NCI-H128 (cell line): ENCODE measurements around the gene CGREF1.

Experiments used
- DNase-seq: peaks from one replicate; lab custom pipeline; 2025; ENCODE audit not compliant: unreplicated experiment; lab: John Stamatoyannopoulos, UW

The CGREF1 gene

GRCh38 chr2:27074738-27075565 is 44.0 kb downstream of the CGREF1 start:
- DNase-seq: no peak

DNA sequence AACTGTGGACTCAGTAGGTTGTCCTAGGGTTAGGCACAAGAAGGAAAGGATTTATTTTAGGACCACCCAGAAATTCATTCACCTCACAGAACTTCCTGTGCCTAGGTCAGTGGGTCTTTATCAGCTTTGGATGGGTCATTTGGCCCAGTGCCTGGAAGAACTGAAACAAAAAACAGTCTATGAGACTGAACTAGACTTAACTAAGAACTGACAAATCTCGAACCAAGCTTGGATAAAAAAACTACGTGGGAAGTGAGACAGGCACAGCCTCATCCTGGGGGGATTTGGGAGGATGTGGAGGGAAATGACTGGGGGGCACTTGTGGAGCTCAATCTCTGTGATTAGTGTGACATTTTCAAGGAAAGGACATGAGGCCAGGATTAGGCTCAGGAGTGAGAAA is 45.1 kb downstream of the CGREF1 start:
- DNase-seq: no peak

DNA sequence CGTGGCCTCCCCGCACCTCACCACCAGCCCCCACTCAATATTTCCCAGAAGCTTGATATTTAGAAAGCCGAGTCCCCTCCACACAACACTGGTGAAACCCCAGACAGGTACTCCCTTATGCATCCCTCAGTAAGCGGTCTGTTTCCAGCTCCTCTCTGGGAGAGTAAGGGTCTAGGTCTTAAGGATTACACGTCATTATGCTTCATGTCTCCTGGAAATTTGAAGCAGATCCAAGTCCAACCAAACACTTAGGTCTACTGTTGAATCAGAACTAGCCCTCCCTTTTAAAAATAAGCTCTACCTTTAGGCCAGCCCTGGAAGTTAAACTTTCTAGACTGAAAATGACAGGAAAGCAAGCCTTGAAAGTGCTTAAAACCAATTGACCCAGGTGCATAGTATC is 46.0 kb downstream of the CGREF1 start:
- DNase-seq: no peak

DNA sequence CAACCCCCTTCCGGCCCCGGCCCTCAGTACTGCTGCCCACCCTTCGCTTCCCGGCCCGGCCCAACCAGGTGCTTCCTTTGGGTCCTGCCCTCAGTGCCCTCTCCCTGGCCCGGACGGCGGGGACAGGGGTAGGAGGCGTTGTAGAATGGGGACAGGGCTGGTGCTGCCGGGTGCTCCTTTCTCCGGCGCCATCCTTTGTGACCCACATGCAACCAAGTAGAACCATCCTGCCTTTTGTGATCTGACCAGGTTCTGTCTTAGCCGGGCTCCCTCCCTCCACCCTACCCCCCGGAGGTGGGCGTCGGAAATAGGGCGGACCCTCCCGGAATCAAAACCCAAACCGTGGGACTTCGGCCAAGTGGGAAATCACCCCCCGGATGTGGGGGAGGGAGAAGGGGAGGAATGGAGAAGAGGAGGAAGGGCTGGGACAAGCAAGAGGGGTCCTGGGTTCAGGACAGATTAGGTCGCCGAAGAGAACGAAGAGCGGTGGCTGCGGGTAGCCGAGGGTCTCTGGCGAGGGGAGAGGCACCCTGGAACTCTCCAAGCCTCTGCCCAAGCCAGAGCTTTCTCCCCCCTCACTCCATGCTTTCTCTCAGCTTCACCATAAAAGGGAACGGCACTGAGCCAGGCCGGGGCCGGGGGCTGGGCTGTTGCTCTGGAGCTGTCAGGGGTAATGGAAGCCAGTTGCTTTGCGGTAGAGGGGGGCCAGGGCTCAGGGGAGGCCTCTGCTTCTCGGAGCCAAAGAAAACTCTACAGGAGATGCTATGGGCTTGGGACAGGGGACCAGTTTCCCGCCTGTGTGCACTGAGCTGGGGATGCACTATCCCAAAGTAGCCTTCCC is 46.7 kb downstream of the CGREF1 start:
- no peak for DNase-seq

GRCh38 chr2:27071277-27071989 is 47.5 kb downstream of the CGREF1 start, which contains the start of gene OST4:
Gene OST4 (minus strand): TSS chr2:27071654.
- peak; percentile 56 for DNase-seq

- DNase-seq: no peak
These were observed 48.2 kb downstream of the CGREF1 start for GRCh38 chr2:27070653-27071276.

DNA sequence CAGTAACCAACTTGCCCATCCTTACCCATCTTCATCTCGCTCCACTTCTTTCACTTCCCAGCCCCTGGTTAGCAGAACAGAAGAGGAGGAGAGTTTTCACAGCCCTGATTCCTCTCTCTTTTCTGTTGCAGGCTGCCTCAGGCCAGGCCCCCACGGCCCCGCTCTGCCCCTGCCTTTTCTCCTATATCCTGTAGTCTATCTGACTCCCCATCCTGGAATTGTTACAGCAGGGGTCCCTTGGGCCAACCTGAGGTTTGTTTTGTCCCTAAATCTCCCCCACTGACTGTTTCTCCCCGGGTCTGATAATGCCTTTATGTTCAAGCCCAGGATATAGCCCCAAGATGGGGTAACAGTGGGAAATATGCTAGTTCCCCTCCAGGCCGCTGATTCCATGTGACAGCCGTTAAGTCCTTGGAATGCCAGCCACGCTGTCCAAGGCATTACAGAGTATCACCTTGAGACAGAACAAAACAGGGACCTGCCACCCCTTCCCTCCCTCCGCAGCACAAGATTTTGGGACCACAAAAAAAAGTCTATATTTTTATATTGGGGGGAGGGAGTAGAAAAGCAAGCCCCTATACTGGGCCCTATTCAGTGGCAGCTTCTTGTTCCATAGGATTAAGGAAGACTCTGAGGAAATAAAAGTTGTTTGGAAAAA is 48.8 kb downstream of the CGREF1 start:
- DNase-seq: no peak

DNA sequence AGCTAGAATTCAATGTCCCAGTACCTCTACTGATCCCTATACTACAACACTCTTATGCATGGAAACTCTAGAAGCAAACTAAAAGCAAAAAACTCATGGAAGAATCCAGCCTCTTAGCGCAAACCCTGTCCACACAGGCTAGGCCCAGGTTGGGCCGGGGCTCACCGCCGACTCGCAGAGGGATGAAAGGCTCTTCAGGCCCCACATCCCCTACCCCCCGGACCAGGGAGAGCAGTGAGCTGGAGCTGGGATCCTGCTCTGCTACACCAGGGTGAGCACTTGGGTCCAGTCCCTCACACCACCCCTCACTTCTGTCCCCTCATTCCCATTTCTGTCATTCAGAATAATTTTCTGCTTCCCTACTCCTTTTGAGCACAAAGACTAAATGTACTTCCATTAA is 49.5 kb downstream of the CGREF1 start:
- no peak for DNase-seq

- no peak for DNase-seq
These were observed 51.5 kb downstream of the CGREF1 start for GRCh38 chr2:27067385-27067784.

DNA sequence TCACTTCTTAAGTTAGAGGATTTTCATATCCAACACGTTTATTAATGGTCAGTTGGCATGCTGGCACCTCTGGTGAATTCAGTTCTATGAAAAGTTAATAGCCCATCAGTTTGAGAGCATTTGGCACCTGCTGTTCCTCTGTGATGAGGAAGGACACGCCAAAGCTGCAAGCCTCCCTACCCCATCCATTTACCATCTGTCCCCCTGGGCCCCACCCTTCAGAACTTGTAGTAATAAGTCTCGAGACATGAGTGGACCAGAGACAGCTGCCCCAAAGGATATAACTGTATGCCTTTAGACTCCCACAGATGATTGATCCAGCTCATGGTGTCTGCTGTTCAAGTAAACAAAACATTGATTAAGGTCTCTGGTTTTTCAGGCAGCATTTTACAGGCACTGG is 53.8 kb downstream of the CGREF1 start:
- no peak for DNase-seq

- DNase-seq: no peak
These were observed 58.6 kb downstream of the CGREF1 start for GRCh38 chr2:27060323-27060722.

GRCh38 chr2:27059141-27059820 is 59.6 kb downstream of the CGREF1 start:
- DNase-seq: no peak

DNA sequence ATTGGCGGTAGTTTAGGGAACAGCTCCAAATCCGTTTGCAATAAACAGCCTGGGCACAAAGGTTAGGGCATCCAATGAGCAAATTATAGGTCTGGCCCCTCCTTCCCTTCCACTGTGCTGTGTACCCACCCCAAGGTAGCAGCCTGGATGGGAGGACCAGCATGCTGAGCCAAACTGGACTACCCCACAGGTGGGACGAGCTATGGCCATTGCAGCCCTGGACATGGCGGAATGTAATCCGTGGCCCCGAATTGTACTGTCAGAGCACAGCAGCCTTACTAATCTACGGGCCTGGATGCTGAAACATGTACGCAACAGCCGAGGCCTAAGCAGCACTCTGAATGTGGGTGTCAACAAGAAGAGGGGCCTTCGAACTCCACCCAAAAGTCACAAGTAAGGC is 60.7 kb downstream of the CGREF1 start:
- DNase-seq: no peak

- no peak for DNase-seq
These were observed 61.7 kb downstream of the CGREF1 start for GRCh38 chr2:27057184-27057583.

- no peak for DNase-seq
These were observed 64.2 kb downstream of the CGREF1 start for GRCh38 chr2:27054721-27055120.

GRCh38 chr2:27053776-27054175 is 65.2 kb downstream of the CGREF1 start:
- no peak for DNase-seq

- no peak for DNase-seq
These were observed 65.6 kb downstream of the CGREF1 start for GRCh38 chr2:27053321-27053720.

DNA sequence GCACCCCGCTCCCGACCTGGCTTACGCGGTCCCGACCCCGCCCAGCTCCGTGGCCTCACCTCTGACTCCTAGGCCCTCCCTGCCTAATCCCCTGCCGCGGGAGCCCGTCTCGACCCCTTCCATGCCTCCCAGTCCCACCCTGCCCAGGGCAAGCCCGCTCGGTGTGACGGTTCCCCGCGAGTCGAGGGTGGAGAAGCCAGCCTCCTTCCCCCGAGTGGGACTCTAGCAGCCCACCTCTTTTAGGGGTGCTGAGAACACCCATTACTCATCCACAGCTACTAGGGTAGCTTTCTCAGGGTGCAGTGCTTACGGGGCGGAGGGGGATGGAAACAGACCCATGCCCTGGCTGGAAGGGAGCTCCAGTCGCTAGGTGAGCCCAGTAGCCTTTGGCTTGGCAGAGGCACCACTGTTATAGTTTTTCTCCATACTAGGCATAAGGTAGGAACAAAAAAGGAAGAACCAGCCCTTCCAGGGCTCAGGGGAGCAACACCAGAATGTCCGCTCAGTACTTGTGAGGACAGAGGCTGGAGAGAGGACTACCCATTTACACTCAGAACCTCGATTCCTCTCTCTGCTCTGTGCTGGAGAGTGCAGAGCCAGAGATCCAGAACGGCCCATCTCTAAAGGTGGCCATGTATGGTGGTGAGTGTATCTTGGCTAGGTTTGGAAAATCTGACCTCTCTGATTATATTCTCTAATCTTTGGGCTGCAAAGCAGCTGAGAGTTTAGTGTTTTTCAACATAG is 66.9 kb downstream of the CGREF1 start:
- no peak for DNase-seq
